LNCaP clone FGC (cell line): ENCODE data around the gene OR2T6.

Source experiments
- DNase-seq: peaks from one replicate; pipeline ENCODE4 v3.0.0-alpha.2; 2011; ENCODE audit warnings: low read depth
- H3K4me3 ChIP-seq: 2 replicates; pipeline ENCODE4 v1.5.1; 2011; ENCODE audit warnings: mild to moderate bottlenecking, low read depth, low read length, control low read depth
- TF ChIP-seq, protein P1 (sequence below): IDR thresholded peaks from 2 replicates; pipeline ENCODE4 v1.5.1; 2012; ENCODE audit warnings: mild to moderate bottlenecking; ENCODE audit not compliant: control insufficient read depth, insufficient read depth; ENCODE audit errors: extremely low read depth

The OR2T6 gene

DNA sequence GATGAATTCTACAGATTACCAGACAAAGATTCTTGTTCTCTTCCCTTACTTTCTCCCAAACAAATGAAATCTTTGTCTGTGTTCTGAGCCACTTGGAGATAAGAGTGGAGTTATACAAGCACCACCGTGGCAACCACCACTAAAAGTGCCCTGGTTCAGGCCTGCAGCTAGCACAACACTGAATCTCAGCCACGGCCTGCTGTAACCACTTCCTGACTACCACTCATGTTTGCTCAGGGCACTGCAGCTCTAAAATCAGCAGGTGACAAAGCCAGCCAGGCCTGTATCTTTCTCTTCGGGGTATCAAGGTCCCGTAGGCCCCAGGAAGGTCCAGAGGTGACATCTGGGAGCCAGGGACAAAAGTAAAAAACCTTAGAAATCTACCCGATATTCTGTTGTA, 3.2 kb upstream of the OR2T6 start:
- no peak for DNase-seq
- TF ChIP-seq, protein P1, sequence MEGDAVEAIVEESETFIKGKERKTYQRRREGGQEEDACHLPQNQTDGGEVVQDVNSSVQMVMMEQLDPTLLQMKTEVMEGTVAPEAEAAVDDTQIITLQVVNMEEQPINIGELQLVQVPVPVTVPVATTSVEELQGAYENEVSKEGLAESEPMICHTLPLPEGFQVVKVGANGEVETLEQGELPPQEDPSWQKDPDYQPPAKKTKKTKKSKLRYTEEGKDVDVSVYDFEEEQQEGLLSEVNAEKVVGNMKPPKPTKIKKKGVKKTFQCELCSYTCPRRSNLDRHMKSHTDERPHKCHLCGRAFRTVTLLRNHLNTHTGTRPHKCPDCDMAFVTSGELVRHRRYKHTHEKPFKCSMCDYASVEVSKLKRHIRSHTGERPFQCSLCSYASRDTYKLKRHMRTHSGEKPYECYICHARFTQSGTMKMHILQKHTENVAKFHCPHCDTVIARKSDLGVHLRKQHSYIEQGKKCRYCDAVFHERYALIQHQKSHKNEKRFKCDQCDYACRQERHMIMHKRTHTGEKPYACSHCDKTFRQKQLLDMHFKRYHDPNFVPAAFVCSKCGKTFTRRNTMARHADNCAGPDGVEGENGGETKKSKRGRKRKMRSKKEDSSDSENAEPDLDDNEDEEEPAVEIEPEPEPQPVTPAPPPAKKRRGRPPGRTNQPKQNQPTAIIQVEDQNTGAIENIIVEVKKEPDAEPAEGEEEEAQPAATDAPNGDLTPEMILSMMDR = no peak
- no peak overlapping the region for H3K4me3 ChIP-seq

DNA sequence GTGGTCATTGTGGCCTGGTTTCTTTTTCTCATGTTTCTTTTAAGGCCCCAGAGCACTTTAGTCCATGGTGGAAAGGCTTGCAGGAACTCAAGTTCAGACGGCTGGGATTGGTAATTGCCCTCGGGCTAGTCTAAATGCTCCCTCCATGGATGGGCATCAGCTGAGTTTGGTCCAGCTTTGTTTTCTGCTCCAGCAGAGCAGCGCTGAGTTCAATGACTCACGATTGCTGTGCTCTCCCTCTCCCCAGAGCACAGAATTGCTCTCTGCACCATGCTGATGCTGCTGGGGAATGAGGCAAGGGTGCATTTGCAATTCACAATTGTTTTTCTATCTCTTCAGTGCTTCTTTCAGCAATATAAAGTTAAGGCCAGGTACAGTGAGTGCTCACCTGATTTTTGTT, 1.8 kb upstream of the OR2T6 start:
- DNase-seq = no peak
- H3K4me3 ChIP-seq = no peak overlapping the region
- TF ChIP-seq, protein P1 = no peak

DNA sequence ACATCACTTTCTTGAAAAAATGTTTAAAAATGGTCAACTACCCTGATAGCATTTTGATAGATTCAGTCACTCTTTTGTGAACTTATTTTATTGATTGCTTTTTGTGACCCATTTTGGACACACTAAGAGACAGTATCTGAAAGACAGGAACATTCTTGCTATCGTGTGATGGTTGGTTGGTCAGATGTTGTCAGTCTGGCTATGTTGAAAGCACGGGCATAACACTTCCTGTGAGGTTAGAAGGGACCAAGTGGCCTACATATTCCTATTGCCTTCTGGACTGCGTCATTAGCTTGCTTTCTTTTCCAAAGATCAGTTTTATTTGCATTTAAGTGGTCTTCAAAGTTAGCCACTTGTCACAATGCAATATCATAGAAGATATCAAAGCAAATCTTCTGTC, 1.4 kb downstream of the OR2T6 start:
- TF ChIP-seq, protein P1 = no peak
- H3K4me3 ChIP-seq = no peak overlapping the region
- DNase-seq = no peak

DNA sequence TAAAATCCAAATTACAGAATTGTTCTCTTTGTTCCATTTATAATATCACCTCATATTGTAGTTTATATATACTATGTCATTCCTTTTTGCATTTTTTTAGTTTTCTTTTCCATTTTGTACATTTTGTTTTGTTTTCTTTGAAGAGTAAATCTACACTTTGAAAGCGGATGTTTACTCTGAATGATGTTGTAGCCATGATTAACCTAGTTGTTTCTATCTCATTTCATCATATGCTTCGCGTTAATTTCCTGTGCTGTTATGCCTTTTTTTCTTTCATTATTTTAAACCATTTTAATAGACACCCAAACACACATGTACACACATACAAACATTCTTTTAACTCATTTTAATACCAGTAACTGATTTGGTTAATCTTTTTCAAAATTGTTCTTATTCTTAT, 5.3 kb downstream of the OR2T6 start:
- TF ChIP-seq, protein P1 = no peak
- H3K4me3 ChIP-seq = no peak overlapping the region
- DNase-seq = no peak

DNA sequence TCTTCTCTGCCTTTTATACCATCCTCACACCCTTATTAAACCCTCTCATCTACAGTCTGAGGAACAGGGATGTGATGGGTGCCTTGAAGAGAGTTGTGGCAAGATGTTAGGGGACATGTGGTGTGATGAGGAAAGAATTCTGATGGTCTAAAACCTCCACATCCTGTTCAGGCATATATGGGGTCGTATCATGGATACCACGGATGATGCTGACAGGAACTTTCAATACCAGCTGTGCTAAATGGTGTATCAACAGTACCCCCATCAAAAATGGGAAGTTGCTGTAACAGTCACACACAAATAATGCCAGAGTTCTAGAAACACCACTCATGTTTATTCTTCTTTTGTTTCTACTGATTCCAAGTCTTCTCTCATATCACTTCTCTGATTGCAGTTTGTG, 12.9 kb downstream of the OR2T6 start:
- TF ChIP-seq, protein P1 = no peak
- H3K4me3 ChIP-seq = no peak overlapping the region
- DNase-seq = no peak

DNA sequence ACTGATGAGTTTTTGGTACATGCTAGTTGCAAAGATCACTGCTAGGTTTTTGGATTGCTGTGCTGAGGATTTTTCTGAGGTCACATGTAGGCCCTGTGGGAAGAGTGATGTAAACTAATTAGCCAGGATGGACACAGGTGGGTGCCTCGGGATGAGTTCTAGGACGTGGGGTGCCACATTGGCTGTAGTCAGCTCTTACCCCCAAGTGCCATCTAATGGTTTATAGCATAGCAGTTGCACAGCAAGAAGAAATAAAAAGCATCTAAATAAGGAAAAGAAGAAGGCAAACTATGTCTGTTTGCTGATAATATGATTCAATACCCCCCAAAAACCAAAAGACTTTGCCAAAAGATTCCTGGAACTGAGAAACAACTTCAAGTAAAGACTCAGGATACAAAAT, 17.5 kb downstream of the OR2T6 start:
- DNase-seq = no peak
- no peak overlapping the region for H3K4me3 ChIP-seq
- TF ChIP-seq, protein P1 = no peak

DNA sequence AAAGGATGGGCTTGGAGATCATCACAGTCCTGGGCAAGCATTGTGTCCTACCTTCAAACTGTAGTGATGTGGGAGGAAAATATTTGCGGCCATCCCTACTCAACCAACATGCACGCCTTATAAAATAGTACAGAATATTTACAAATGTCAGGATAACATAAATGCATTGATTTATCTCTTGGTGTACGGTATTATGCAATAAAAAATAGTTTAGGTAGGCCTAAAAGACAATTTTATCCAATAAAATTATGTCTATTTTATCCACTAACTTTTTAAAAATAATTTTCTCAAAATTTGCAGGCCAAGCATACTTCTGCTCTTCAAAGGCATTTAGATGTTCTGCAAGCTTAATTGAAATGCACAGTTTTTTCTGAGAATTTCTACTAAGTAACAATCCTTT, 27.2 kb downstream of the OR2T6 start, which contains the start of gene OR2T1:
Gene OR2T1 (plus strand): TSS at position 301 of the 400 bp plus-strand sequence. CDS start 3,100 bp downstream, outside the sequence.
- no peak within 1 kb of the TSS for H3K4me3 ChIP-seq
- DNase-seq = no peak
- TF ChIP-seq, protein P1 = no peak
